Adrenal gland (tissue), 12 donors: Measurements from ENCODE around the gene MBNL1. TPM values are rescaled to one million over a fixed set of nuclear protein-coding genes. Genes with fewer than 3 reads are reported as not detected.

Experiments
- DNase-seq, 7 donors: peaks; one replicate each; pipeline ENCODE4 v3.0.0-alpha.2; 2019 to 2020
- H3K27ac ChIP-seq, 5 donors: fragments of 200-600 bp; sonication (generic) in 4 of 5; 1 replicate in 3 of 5; 2 replicates in 2 of 5; pipeline versions ENCODE4 v1.5.1 to v1.8.0; 2016 to 2020; ENCODE audit warnings: mild to moderate bottlenecking in 1 of 5
- H3K27me3 ChIP-seq: fragments of 200-600 bp; 2 replicates; pipeline ENCODE4 v1.8.0; 2021
- H3K36me3 ChIP-seq, 2 donors: fragments of 200-600 bp; replicated peaks in 1 of 2; 1 replicate in 1 of 2; 2 replicates in 1 of 2; pipeline versions ENCODE4 v1.5.1 to v1.8.0; 2018 to 2022
- H3K4me1 ChIP-seq, 2 donors: fragments of 200-600 bp; replicated peaks in 1 of 2; 1 replicate in 1 of 2; 2 replicates in 1 of 2; pipeline versions ENCODE4 v1.5.1 to v1.8.0; 2018 to 2021
- H3K4me3 ChIP-seq, 4 donors: fragments of 200-600 bp; sonication (generic) in 3 of 4; one replicate each; pipeline ENCODE4 v1.5.1; 2016 to 2018
- H3K9me3 ChIP-seq, 3 donors: fragments of 200-600 bp; sonication (generic) in 1 of 3; replicated peaks in 1 of 3; 1 replicate in 2 of 3; 2 replicates in 1 of 3; pipeline versions ENCODE4 v1.5.1 to v1.8.0; 2016 to 2021
- CTCF ChIP-seq, 6 experiments: fragments of 450-650 bp in 4 of 6; fragments of 200-600 bp in 2 of 6; sonication (generic) in 1 of 6; IDR thresholded peaks; 1 replicate in 5 of 6; 2 replicates in 1 of 6; pipeline versions ENCODE4 v1.5.1 to v1.8.0; 2016 to 2021; ENCODE audit warnings: antibody characterized with exemption in 6 of 6, mild to moderate bottlenecking in 2 of 6, moderate library complexity in 1 of 6
- POLR2A ChIP-seq, 2 donors: fragments of 450-650 bp; IDR thresholded peaks; one replicate each; pipeline ENCODE4 v1.6.1; 2017; ENCODE audit warnings: antibody characterized with exemption in 2 of 2, mild to moderate bottlenecking in 2 of 2, moderate library complexity in 1 of 2
- WGBS, 4 donors: extraction: QIAGEN DNeasy Blood & Tissue Kit in 2 of 4; methylation state at CpG; one replicate each; pipeline versions ENCODE4 v1.1.5 to v1.1.7; 2013 to 2017; 5-methylcytosine and 5-hydroxymethylcytosine counted together
- intact Hi-C, 2 donors: fragments of 100-400 bp; cut with DNase I; formaldehyde crosslinking; loops; one replicate each; pipeline versions ENCODE4 v1.14.1 to v1.15.0; 2022 to 2023
- polyA plus RNA-seq, 3 donors: library from polyadenylated mRNA; stranded (reverse); fragments of 200-250 nt in 2 of 3; fragments of 350-450 nt in 1 of 3; fragmentation: Illumina TruSeq in 1 of 3; extraction: RNeasy Lipid Tissue Mini Kit (QIAGEN cat#74804) in 1 of 3; gene quantifications; one replicate each; pipeline ENCODE4 v1.2.3, GENCODE V29; 2013 to 2014
- total RNA-seq, 9 donors: library from RNA; depleted of rRNA in 4 of 9; stranded (reverse); fragments of >200 nt in 4 of 9; fragments of 120-200 nt in 1 of 9; fragmentation: NEBNext Ultra II Directional in 1 of 9; extraction: Animal tissue kit (Norgen Biotek cat#: 25700) in 1 of 9; gene quantifications; one replicate each; pipeline versions ENCODE4 v1.1.0 to v1.2.4, GENCODE V29; 2013 to 2023
- donor health status: healthy with polysubstance abuse.
- donor health status: Bipolar disorder and iron deficiency.
- donor health status: DM: yes; HTN: yes; CAD: no.
- donor health status: DM: no; HTN: no; CAD: no.
- donor health status: DM: no; HTN: no; CAD: no.
- donor health status: DM: yes; HTN: yes; CAD: no.

The MBNL1 gene
- total and polyA plus RNA-seq, 12 donors = 30.6 to 252 (median 122) TPM

GRCh38 chr3:152405915-152406802, 137.4 kb downstream of the MBNL1 start:
- Histone ChIP-seq H3K27ac (peak overlapping the region; percentile 45 to 78 (median 71)), H3K27me3 (no peaks in the 10 kb centered on the region), H3K4me1 (peaks cover 29 to 55% of the 10 kb centered on the region in 2 donors), H3K4me3 (peak overlapping the region in 1 of 4 donors; percentile 33), H3K36me3 (no peaks in the 10 kb centered on the region), H3K9me3 (no peaks in the 10 kb centered on the region)
- peak in 4 of 7 donors; percentile 37 to 64 (median 44) for DNase-seq
- TF ChIP-seq CTCF (IDR thresholded peaks at IDR 0.05) = no peak
- peak in 1 of 2 donors; percentile 17 for TF ChIP-seq POLR2A (IDR thresholded peaks at IDR 0.05)
- 23 to 38% (median 32%) methylated on average over 3 of the region's 3 CpGs for WGBS, 4 donors
- intact Hi-C loops = no loop called here

- Histone ChIP-seq H3K9me3 (no peaks in the 10 kb centered on the region), H3K4me1 (peaks cover 0 to 7% of the 10 kb centered on the region in 2 donors), H3K36me3 (peaks cover 0 to 8% of the 10 kb centered on the region in 2 donors), H3K27me3 (no peaks in the 10 kb centered on the region), H3K27ac (no peak overlapping the region), H3K4me3 (no peak overlapping the region)
- intact Hi-C loops = no loop called here
- 86 to 88% (median 86%) methylated on average over 2 of the region's 2 CpGs for WGBS, 4 donors
- TF ChIP-seq POLR2A (IDR thresholded peaks at IDR 0.05) (no peak), CTCF (IDR thresholded peaks at IDR 0.05) (no peak)
- no peak for DNase-seq
These were observed 144.5 kb downstream of the MBNL1 start for GRCh38 chr3:152413240-152413639.

- intact Hi-C loops = no loop called here
- Histone ChIP-seq H3K27me3 (no peaks in the 10 kb centered on the region), H3K27ac (no peak overlapping the region), H3K36me3 (peaks cover 0 to 26% of the 10 kb centered on the region in 2 donors), H3K4me3 (no peak overlapping the region), H3K4me1 (no peaks in the 10 kb centered on the region), H3K9me3 (no peaks in the 10 kb centered on the region)
- 92 to 96% (median 95%) methylated on average over 1 of the region's 1 CpG for WGBS, 4 donors
- no peak for DNase-seq
- TF ChIP-seq CTCF (IDR thresholded peaks at IDR 0.05) = no peak
- no peak for TF ChIP-seq POLR2A (IDR thresholded peaks at IDR 0.05)
These were observed 148.3 kb downstream of the MBNL1 start for GRCh38 chr3:152416808-152417580.

GRCh38 chr3:152419748-152420147, 151.0 kb downstream of the MBNL1 start:
- Histone ChIP-seq H3K27me3 (no peaks in the 10 kb centered on the region), H3K36me3 (peaks cover 0 to 26% of the 10 kb centered on the region in 2 donors), H3K9me3 (no peaks in the 10 kb centered on the region), H3K4me1 (no peaks in the 10 kb centered on the region), H3K27ac (no peak overlapping the region), H3K4me3 (no peak overlapping the region)
- intact Hi-C loops = no loop called here
- 92 to 98% (median 96%) methylated on average over 4 to 7 of the region's 7 CpGs for WGBS, 4 donors
- no peak for DNase-seq
- TF ChIP-seq POLR2A (IDR thresholded peaks at IDR 0.05) (no peak), CTCF (IDR thresholded peaks at IDR 0.05) (no peak)
